Activated CD4-positive, alpha-beta memory T cell treated with anti-CD3 and anti-CD28 coated beads for 36 hours (primary cell): ENCODE data around the gene ZNF581. TPM values are rescaled to one million over a fixed set of nuclear protein-coding genes. Genes with fewer than 3 reads are reported as not detected.

Experiments
- CTCF ChIA-PET: fragments of 350-600 bp; sonication (Branson Sonifier 250); formaldehyde crosslinking; loops from one replicate; lab custom pipeline; 2021; ENCODE audit warnings: antibody characterized with exemption, inconsistent platforms; lab: Charles Lee
- POLR2A ChIA-PET: fragments of 350-600 bp; sonication (Branson Sonifier 250); formaldehyde crosslinking; loops from one replicate; lab custom pipeline; 2021; ENCODE audit warnings: antibody characterized with exemption; lab: Charles Lee
- DNase-seq: peaks from one replicate; pipeline ENCODE4 v3.0.0-alpha.2; 2020
- H3K27ac Mint-ChIP-seq: one replicate; pipeline ENCODE4 v1.8.0; 2021; ENCODE audit warnings: mixed read lengths
- H3K27me3 Mint-ChIP-seq: one replicate; pipeline ENCODE4 v1.8.0; 2021; ENCODE audit warnings: mixed read lengths
- H3K36me3 Mint-ChIP-seq: one replicate; pipeline ENCODE4 v1.8.0; 2021; ENCODE audit warnings: mixed read lengths
- H3K4me1 Mint-ChIP-seq: one replicate; pipeline ENCODE4 v1.8.0; 2021; ENCODE audit warnings: low read depth, mixed read lengths
- H3K4me3 Mint-ChIP-seq: one replicate; pipeline ENCODE4 v1.8.0; 2021; ENCODE audit warnings: mild to moderate bottlenecking, mixed read lengths
- H3K9me3 Mint-ChIP-seq: one replicate; pipeline ENCODE4 v1.8.0; 2021; ENCODE audit warnings: mixed read lengths
- intact Hi-C: fragments of 100-400 bp; cut with micrococcal nuclease; formaldehyde crosslinking; loops from one replicate; pipeline ENCODE4 v1.15.1; 2023
- total RNA-seq, 2 experiments: library from RNA; stranded (reverse); gene quantifications; one replicate each; pipeline ENCODE4 v1.2.3, GENCODE V29; 2021

Gene ZNF581
- total RNA-seq, 2 experiments from 2014 or later = 19.2 to 20.1 TPM

DNA sequence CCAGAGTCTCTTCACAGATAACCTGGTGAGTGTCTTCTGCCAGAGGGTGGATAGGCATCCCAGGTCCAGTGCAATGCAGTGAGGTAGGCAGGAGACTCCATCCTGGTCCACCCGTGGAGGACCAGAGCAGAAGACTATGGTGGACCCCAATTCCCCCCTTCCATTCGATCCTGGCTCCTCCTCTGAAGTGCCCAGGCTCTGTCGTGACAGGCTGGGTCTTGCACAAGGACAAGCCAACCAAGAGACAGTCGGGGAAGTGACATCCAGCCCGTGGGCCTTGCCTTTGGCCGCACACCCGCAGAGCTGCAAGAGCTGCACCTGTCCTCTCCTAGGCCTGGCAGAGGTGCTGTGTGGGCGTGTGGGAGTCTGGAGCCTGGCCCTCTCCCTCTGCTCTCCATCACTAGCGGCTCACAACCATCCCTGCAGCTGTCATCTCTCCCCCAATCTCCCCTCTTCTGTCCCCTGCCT lies 22.2 kb upstream of the ZNF581 start:
- intact Hi-C loops = no loop called here
- Mint-ChIP-seq H3K27ac (no peak overlapping the region), H3K36me3 (peaks cover 15% of the 10 kb centered on the region), H3K9me3 (no peaks in the 10 kb centered on the region), H3K4me3 (no peak overlapping the region), H3K27me3 (no peaks in the 10 kb centered on the region), H3K4me1 (peaks cover 36% of the 10 kb centered on the region)
- ChIA-PET CTCF (interaction anchor here (1.0 to 2.1 kb wide), 3 partner anchors 11 to 118 kb away, joined by 3 to 16 read pairs (median 4); partner anchors contain the start of gene ZNF865), POLR2A (interaction anchor here (0.9 kb wide), 1 partner anchor 22 kb away, joined by 3 read pairs; the partner anchor contains the start of gene FIZ1)
- DNase-seq = no peak

DNA sequence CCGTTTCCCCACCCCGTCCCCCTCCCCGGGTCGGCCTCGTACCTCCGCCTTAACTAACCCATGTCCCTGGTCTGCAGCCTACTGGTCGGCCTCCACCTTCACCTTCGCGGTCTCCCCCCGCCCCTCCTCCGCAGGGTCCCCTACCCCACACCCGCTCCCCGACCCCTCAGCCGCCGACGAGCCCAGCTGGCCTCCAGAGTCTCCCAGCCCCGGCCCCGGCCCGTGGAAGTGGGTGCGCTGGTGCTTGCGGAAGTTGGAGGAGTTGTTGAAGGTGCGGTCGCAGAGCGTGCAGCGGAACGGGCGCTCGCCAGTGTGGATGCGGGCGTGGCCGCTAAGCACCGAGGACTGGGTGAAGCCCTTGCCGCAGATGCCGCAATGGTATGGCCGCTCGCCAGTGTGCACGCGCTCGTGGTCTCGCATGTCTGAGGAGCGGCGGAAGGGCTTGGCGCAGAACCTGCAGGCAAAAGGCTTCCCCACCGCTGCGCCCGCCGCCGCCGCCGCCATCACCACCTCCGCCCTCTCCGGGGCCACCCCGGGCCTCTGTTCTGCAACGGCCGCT lies 21.7 kb upstream of the ZNF581 start:
- Mint-ChIP-seq H3K9me3 (no peaks in the 10 kb centered on the region), H3K4me1 (peaks cover 41% of the 10 kb centered on the region), H3K27me3 (no peaks in the 10 kb centered on the region), H3K36me3 (peaks cover 14% of the 10 kb centered on the region), H3K4me3 (no peak overlapping the region), H3K27ac (no peak overlapping the region)
- intact Hi-C loops = no loop called here
- ChIA-PET POLR2A (no interaction called here), CTCF (interaction anchor here (1.9 to 2.1 kb wide), 2 partner anchors 16 to 118 kb away, joined by 4 to 16 read pairs; partner anchors contain the start of gene ZNF865)
- DNase-seq = no peak

DNA sequence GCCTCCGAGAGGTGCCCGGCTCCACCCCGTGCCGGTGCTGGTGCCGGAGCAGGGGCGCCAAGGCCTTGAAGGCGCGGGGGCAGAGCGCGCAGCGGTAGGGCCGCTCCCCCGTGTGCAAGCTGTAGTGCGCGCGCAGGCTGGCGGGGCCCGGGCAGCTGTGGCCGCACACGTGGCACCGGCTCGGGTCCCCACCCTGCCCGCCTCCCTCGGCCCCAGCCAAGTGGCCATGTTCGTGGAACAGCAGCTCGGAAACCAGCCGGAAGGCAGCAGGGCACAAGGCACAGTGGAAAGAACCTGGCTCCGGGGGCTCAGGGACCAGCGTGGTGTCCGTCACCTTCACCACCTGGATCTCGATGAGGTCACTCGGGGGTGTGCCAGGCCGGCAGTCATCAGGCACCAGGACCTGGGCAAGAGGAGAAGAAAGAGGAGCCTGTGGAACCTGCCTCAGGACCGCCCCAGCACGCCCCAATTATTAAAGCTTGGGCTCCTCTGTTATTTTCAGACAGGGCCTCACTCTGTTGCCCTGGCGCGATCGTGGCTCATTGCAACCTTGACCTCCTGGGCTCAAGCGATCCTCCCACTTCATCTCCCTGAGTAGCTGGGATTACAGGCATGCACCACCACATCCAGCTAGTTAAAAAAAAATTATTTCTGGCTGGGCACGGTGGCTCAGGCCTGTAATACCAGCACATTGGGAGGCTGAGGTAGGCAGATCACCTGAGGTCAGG lies 21.0 kb upstream of the ZNF581 start:
- Mint-ChIP-seq H3K27me3 (no peaks in the 10 kb centered on the region), H3K9me3 (no peaks in the 10 kb centered on the region), H3K27ac (no peak overlapping the region), H3K4me3 (no peak overlapping the region), H3K4me1 (peaks cover 47% of the 10 kb centered on the region), H3K36me3 (peaks cover 9% of the 10 kb centered on the region)
- no peak for DNase-seq
- CTCF ChIA-PET = interaction anchor here (0.7 to 2.5 kb wide), 3 partner anchors 10 to 119 kb away, joined by 3 to 18 read pairs (median 4); partner anchors contain the start of gene ZNF865
- POLR2A ChIA-PET = no interaction called here
- intact Hi-C loops = no loop called here

DNA sequence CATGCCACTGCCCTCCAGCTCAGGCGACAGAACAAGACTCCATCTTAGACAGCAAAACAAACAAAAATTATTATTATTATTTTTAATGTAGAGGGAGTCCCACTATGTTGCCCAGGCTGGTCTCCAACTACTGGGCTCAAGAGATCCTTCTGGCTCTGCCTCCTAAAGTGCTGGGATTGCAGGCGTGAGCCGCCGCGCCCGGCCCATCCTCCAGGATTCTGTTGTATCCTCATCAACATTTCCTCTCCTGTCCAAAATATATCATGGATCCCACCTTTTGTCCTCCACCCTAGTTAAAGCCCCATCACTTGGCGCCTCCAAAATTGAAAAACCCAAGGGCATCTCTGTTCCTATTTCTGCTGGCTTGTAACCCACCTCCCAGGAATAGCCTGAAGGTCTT lies 20.3 kb upstream of the ZNF581 start:
- Mint-ChIP-seq H3K27ac (no peak overlapping the region), H3K4me3 (no peak overlapping the region), H3K9me3 (no peaks in the 10 kb centered on the region), H3K4me1 (peaks cover 47% of the 10 kb centered on the region), H3K27me3 (no peaks in the 10 kb centered on the region), H3K36me3 (peaks cover 6% of the 10 kb centered on the region)
- CTCF ChIA-PET = interaction anchor here (0.7 to 2.5 kb wide), 5 partner anchors 9 to 119 kb away, joined by 3 to 18 read pairs (median 9); partner anchors contain the start of gene ZNF865
- intact Hi-C loops = no loop called here
- no peak for DNase-seq
- POLR2A ChIA-PET = no interaction called here

DNA sequence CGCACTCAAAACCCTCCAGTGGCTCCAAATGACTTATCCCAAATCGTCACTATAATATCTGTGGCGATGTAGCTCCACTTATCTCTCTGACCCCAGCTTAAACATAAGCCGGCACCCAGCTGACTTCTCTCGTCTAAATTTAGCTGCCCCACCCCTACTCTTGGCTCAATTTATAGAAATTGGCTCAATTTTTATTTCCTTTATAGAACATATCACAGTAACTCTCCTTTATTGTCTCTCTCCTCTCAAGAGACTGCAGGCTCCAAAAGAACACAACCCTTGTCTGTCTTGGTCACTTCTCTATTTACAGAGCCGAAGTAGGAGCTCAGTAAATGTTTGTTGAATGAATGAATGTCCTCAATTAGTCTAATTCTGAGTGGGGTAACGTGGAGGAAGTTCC lies 19.9 kb upstream of the ZNF581 start:
- Mint-ChIP-seq H3K9me3 (no peaks in the 10 kb centered on the region), H3K27me3 (no peaks in the 10 kb centered on the region), H3K36me3 (peaks cover 6% of the 10 kb centered on the region), H3K27ac (no peak overlapping the region), H3K4me3 (no peak overlapping the region), H3K4me1 (peaks cover 47% of the 10 kb centered on the region)
- ChIA-PET CTCF (interaction anchor here (1.3 to 2.5 kb wide), 4 partner anchors 9 to 120 kb away, joined by 3 to 18 read pairs (median 10); partner anchors contain the start of gene ZNF865), POLR2A (interaction anchor here (1.9 to 2.4 kb wide), 2 partner anchors 24 to 31 kb away, joined by 6 to 20 read pairs; partner anchors contain the start of genes FIZ1, U2AF2 and ZNF524)
- no peak for DNase-seq
- intact Hi-C loops = no loop called here

DNA sequence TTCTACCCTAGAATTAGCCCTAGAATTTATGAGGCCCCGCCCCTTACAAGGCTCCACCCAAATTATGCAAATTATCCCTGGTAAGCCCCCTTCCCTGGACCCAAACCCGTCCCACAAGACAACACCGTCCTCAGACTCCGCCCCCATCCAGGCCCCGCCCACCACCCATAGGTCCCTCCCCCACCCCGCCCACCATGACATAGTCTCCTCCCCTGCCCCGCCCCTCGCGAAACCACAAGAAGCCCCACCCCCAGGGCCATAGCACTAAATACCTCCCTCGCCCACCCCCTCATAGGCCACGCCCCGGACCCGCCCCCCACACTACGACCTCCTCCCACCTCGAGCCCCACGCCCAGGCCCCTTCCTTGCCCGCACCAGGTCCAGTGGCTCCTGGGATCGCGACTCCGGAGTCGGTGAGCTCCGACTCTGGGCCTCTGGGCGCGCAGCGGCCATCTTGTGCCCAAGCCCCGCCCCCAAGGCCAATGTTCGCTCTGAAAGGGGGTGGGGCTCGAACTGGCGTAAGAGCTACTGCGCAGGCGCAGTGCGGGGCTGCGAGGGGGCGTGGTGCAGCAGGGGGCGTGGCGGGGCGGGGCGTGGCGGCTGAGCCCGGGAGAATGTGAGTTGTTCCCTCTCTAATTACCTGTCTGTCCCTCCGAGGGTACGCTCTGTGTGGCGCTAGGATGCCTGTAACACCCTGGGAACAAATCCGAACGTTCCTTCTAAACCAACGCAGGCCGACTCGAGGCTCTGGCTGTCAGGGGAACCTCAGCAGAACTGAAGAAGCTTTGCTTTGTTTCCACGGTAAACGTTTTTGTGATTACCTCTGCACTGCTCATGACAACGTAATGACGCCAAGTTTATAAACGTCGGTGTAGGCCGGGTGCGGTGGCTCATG lies 19.1 kb upstream of the ZNF581 start, which contains the start of gene ZNF784:
Gene ZNF784, minus strand, starts transcription at position 458 of the 895 bp plus-strand sequence. Its CDS starts 5 bp downstream, at position 453.
- intact Hi-C loops = loop anchor here (1.0 kb wide), 4 partner anchors 8 to 44 kb away; partner anchors contain the start of genes FIZ1, ZNF579 and ZNF865
- Mint-ChIP-seq H3K36me3 (peaks cover 6% of the 10 kb centered on the region), H3K27ac (peak within 1 kb of the TSS; percentile 94), H3K4me3 (peak within 1 kb of the TSS; percentile 83), H3K9me3 (no peaks in the 10 kb centered on the region), H3K27me3 (no peaks in the 10 kb centered on the region), H3K4me1 (peaks cover 46% of the 10 kb centered on the region)
- POLR2A ChIA-PET = interaction anchor here (0.9 to 2.4 kb wide), 6 partner anchors 9 to 148 kb away, joined by 4 to 20 read pairs (median 6); partner anchors contain the start of genes FIZ1, U2AF2, ZNF524 and ZNF628
- peak; percentile 94 for DNase-seq
- CTCF ChIA-PET = interaction anchor here (0.6 to 3.3 kb wide), 13 partner anchors 9 to 381 kb away, joined by 3 to 26 read pairs (median 4); partner anchors contain the start of genes KMT5C, PPP6R1, ZNF581 and ZNF865

DNA sequence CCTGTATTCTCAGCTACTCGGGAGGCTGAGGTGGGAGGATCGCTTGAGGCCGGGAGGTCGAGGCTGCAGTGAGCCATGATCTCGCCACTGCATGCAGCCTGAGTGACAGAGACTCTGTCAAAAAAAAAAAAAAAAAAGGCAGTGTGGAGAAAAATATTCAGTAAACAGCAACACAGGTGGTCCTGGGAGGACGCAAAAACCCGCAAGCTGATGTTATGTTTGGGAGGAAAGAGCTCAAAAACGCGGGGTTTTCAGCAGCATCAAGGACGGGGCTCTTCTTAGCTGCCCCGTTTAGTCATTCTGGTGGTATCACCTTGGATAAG lies 18.5 kb upstream of the ZNF581 start:
- ChIA-PET CTCF (interaction anchor here (0.6 to 3.3 kb wide), 13 partner anchors 8 to 366 kb away, joined by 3 to 26 read pairs (median 6); partner anchors contain the start of genes KMT5C, PPP6R1, ZNF581 and ZNF865), POLR2A (interaction anchor here (0.6 to 2.4 kb wide), 7 partner anchors 8 to 148 kb away, joined by 3 to 20 read pairs (median 5); partner anchors contain the start of genes FIZ1, U2AF2, ZNF524 and ZNF628)
- H3K9me3 Mint-ChIP-seq = no peaks in the 10 kb centered on the region
- intact Hi-C loops = no loop called here
- H3K4me1 Mint-ChIP-seq = peaks cover 41% of the 10 kb centered on the region
- peak overlapping the region; percentile 94 for H3K27ac Mint-ChIP-seq
- no peak for DNase-seq
- H3K4me3 Mint-ChIP-seq = peak overlapping the region; percentile 83
- peaks cover 6% of the 10 kb centered on the region for H3K36me3 Mint-ChIP-seq
- H3K27me3 Mint-ChIP-seq = no peaks in the 10 kb centered on the region

DNA sequence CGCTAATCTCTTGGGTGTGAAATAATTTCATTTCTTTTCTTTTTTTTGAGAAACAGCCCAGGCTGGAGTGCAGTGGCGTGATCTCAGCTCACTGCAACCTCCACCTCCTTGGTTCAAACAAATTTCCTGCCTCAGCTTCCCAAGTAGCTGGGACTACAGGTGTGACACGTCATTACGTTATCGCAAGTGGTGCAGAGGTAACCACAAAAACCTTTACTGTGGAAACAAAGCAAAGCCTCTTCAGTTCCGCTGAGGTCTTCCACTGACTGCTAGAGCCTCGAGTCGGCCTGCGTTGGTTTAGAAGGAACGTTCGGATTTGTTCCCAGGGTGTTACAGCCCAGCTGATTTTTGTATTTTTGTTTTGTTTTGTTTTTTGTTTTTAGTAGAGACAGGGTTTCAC lies 17.1 kb upstream of the ZNF581 start:
- Mint-ChIP-seq H3K9me3 (no peaks in the 10 kb centered on the region), H3K27ac (peak overlapping the region; percentile 71), H3K4me3 (peak overlapping the region; percentile 42), H3K36me3 (no peaks in the 10 kb centered on the region), H3K4me1 (peaks cover 28% of the 10 kb centered on the region), H3K27me3 (no peaks in the 10 kb centered on the region)
- CTCF ChIA-PET = interaction anchor here (1.0 to 3.3 kb wide), 10 partner anchors 12 to 538 kb away, joined by 3 to 26 read pairs (median 6); partner anchors contain the start of gene ZNF865
- POLR2A ChIA-PET = interaction anchor here (1.0 to 2.0 kb wide), 5 partner anchors 9 to 371 kb away, joined by 3 to 5 read pairs (median 4); partner anchors contain the start of genes FIZ1, ZNF580 and ZNF865
- peak; percentile 76 for DNase-seq
- intact Hi-C loops = loop anchor here (1.0 kb wide), 1 partner anchor 28 kb away; no protein-coding TSS in a partner anchor

DNA sequence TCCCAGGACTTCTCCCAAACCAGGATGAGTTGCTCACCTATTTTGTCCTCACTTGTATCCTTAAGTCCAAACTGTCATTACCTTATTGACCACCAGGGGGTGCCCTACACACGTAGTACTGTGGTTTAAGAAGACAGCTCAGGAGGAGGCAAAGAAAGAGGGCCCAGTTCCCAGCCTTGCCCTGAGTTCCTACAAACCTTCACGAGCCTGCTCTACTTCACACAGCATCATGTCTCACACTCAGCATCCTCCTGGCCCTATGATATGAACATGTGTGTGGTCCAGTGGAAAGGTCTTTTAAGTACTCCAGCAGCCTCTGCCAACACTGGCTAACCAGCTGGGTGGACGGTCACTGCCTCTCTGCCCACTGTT lies 11.0 kb upstream of the ZNF581 start:
- POLR2A ChIA-PET = interaction anchor here (0.6 to 2.1 kb wide), 6 partner anchors 10 to 373 kb away, joined by 3 to 6 read pairs (median 4); partner anchors contain the start of genes FIZ1, PPP6R1, UBE2S and ZNF581
- Mint-ChIP-seq H3K9me3 (no peaks in the 10 kb centered on the region), H3K36me3 (peaks cover 5% of the 10 kb centered on the region), H3K4me1 (peaks cover 39% of the 10 kb centered on the region), H3K27me3 (no peaks in the 10 kb centered on the region), H3K4me3 (no peak overlapping the region), H3K27ac (no peak overlapping the region)
- intact Hi-C loops = loop anchor here (1.0 to 5.0 kb wide), 3 partner anchors 8 to 165 kb away; partner anchors contain the start of gene ZNF784
- DNase-seq = peak; percentile 88
- CTCF ChIA-PET = interaction anchor here (0.7 to 3.8 kb wide), 45 partner anchors 8 to 701 kb away, joined by 3 to 36 read pairs (median 5); partner anchors contain the start of genes CCDC106, FIZ1, ISOC2 and PPP1R12C

DNA sequence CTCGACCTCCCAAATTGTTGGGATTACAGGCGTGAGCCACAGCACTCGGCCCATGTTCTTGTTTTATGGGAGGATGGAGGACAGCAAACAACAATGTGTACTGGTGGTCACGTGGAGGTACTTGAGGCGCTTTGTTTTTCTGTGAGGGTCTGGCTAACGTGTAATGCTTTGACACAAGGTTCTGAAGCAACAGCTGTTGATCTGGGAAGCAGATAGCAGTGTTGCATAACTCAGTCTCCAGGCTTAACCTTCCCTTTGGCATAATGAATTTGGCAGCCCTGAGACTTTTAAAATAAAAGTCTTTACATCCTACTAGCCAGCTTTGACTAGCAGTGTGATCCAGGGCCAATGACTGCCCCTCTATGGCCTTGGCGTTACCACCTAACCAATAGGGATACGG lies 9.6 kb upstream of the ZNF581 start:
- peaks cover 49% of the 10 kb centered on the region for H3K4me1 Mint-ChIP-seq
- CTCF ChIA-PET = interaction anchor here (0.9 to 3.8 kb wide), 19 partner anchors 9 to 439 kb away, joined by 3 to 36 read pairs (median 16); partner anchors contain the start of genes CCDC106, KMT5C, U2AF2 and ZNF579
- H3K9me3 Mint-ChIP-seq = no peaks in the 10 kb centered on the region
- H3K36me3 Mint-ChIP-seq = peaks cover 9% of the 10 kb centered on the region
- intact Hi-C loops = loop anchor here (2.0 to 5.0 kb wide), 2 partner anchors 41 to 167 kb away; partner anchors contain the start of gene EPN1
- H3K27me3 Mint-ChIP-seq = no peaks in the 10 kb centered on the region
- H3K27ac Mint-ChIP-seq = peak overlapping the region; percentile 99
- H3K4me3 Mint-ChIP-seq = peak overlapping the region; percentile 99
- POLR2A ChIA-PET = interaction anchor here (0.8 to 2.1 kb wide), 5 partner anchors 9 to 507 kb away, joined by 3 to 6 read pairs (median 4); partner anchors contain the start of genes FIZ1, ZNF581 and ZNF784
- DNase-seq = no peak
